VCaP (cell line): Measurements from ENCODE around the gene ANKFN1.
A peak's percentile ranks its signal among the peaks of the same experiment; 100 is the strongest.

Source experiments
- H3K27ac ChIP-seq: fragments of 450-650 bp; 2 replicates; pipeline ENCODE4 v1.5.1; 2017
- CTCF ChIP-seq: fragments of 450-650 bp; conservative IDR thresholded peaks from 2 replicates; pipeline ENCODE4 v1.5.1; 2017; ENCODE audit warnings: mild to moderate bottlenecking, moderate library complexity

Gene ANKFN1

DNA sequence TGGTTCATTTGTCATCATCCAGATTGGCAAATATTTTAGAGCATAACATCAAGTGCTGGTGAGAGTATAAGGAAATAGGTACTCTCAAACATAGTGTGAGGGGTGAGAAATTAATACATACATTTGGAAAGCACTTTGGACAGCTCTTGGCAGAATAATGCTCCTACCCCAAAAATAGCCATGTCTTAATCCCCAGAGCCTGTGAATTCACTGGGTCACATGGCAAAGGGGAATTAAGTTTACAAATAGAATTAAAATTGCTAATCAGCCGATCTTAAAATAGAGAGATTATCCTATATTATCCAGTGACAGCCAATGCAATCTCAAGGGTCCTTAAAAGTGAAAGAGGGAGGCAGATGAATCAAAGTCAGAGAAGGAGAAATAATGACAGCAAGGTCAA lies 38.8 kb upstream of the ANKFN1 start:
- no peak overlapping the region for H3K27ac ChIP-seq
- TF ChIP-seq CTCF, result no peak

DNA sequence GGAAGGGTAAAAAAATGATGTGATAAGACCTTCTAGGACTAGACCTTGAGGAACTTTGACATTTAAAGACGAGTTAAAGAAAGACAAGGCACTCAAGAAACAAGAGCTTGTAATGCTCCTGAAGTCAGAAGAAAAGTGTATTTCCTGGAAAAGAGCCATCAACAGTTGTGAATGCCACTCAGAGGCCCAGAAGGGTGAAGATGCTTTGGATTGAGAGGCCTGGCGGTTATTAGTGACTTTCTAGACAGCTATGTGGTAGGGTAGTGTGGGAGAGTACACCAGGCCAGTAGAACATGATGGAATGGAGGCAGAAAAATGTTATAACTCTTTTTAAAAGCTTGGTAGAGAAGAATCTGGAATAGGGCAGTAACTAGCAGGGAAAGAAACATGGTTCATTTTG lies 34.1 kb upstream of the ANKFN1 start:
- no peak overlapping the region for H3K27ac ChIP-seq
- TF ChIP-seq CTCF, result no peak

DNA sequence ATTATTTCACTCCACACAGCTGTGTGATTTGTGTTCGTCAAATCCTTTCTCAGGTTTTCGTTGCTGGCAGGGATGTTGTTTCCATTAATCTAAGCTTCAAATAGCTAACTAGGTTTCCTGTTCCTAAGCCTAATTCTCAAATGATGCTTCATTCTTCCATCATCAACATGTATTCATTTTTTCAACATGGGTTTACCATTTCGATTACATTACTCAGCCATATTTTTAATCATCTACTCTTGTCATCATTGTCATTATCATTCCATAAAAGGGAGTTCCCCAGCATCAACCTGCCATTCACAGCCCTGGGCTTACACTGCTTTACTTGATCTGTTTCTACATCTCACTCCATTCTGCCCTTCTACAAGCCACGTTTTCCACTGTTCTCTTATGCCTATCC lies 33.3 kb upstream of the ANKFN1 start:
- no peak for TF ChIP-seq CTCF
- no peak overlapping the region for H3K27ac ChIP-seq

GRCh38 chr17:56121191-56122051 lies 31.9 kb upstream of the ANKFN1 start:
- no peak; the same call in 1 of the 2 replicates for TF ChIP-seq CTCF
- H3K27ac ChIP-seq, result no peak overlapping the region

DNA sequence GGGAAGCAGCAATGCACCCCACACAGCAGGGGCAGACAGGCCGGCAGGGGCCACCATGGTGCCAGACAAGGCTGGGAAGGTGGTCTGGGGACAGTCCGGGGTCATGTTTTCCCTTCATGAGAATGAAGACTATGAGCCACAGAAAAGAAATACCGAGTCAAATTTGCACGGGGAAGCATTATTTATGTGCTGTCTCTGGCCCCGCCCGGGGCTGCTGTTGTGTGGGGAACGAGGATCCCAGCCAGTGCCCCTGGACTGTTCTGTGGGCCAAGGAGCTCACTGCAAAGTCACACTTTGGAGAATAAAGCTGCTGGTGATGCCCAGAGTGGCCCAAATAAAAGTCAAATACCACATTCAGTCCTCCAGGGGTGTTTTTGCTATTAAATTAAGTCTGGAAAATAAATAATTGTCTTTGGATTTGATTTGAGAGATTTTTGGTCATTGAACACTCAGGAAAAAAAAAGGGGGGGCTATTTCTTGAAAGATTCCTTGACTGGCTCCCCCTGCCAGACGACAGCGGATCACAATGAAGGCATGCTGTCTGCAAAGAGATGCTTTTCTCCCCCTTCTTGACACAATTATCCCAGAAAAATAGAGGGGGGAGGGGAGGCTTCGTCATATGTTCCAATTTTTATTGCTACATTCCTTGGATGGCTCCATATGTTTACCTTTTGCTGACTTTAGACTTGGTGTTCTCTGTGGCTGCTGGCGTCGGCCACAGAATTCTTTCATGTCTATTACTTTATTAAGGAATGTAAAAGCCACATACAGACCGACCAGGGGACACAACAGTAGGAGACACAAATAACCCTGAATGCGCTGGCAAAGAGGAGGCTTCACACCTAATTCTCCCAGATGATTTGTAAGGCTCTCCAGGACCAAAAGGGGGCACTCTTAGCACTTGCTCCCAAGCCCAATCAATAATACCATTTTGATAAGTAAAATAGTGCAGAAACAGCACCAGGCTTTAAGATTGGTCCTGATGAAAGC lies 27.1 kb upstream of the ANKFN1 start:
- H3K27ac ChIP-seq, result no peak overlapping the region
- peak; percentile 82 for TF ChIP-seq CTCF

- TF ChIP-seq CTCF, result no peak
- H3K27ac ChIP-seq, result no peak overlapping the region
Measured at GRCh38 chr17:56130026-56130425, 23.2 kb upstream of the ANKFN1 start.

GRCh38 chr17:56130631-56131030 lies 22.6 kb upstream of the ANKFN1 start:
- TF ChIP-seq CTCF, result no peak
- H3K27ac ChIP-seq, result no peak overlapping the region
